Measurements from ENCODE around the gene EGFR. TPM values are rescaled to one million over a fixed set of nuclear protein-coding genes. Genes with fewer than 3 reads are reported as not detected.

EGFR gene
- total and polyA plus RNA-seq, 5 experiments from 2014 or later: not detected

GRCh38 chr7:55073976-55074528, 55.2 kb downstream of the EGFR start:
- Mint-ChIP-seq H3K9me3 (no peaks in the 10 kb centered on the region), H3K27me3 (peaks cover 0 to 9% (median 4%) of the 10 kb centered on the region in 5 donors), H3K36me3 (no peaks in the 10 kb centered on the region), H3K4me3 (peak overlapping the region in 3 of 10 donors; percentile 12 to 80 (median 49)), H3K27ac (peak overlapping the region in 2 of 10 donors; percentile 75 to 91), H3K4me1 (peaks cover 0 to 5% (median 0%) of the 10 kb centered on the region in 4 donors)
- ATAC-seq: no peak
- POLR2A ChIA-PET: no interaction called here
- peak in 1 of 10 donors; percentile 22 for DNase-seq

GRCh38 chr7:55075464-55076021, 56.7 kb downstream of the EGFR start:
- no peak overlapping the region for H3K27ac Mint-ChIP-seq
- H3K4me1 Mint-ChIP-seq: peaks cover 0 to 5% (median 0%) of the 10 kb centered on the region in 4 donors
- H3K36me3 Mint-ChIP-seq: no peaks in the 10 kb centered on the region
- no peaks in the 10 kb centered on the region for H3K9me3 Mint-ChIP-seq
- peaks cover 0 to 9% (median 2%) of the 10 kb centered on the region in 5 donors for H3K27me3 Mint-ChIP-seq
- no peak for ATAC-seq
- POLR2A ChIA-PET: no interaction called here
- H3K4me3 Mint-ChIP-seq: no peak overlapping the region
- no peak for DNase-seq

DNA sequence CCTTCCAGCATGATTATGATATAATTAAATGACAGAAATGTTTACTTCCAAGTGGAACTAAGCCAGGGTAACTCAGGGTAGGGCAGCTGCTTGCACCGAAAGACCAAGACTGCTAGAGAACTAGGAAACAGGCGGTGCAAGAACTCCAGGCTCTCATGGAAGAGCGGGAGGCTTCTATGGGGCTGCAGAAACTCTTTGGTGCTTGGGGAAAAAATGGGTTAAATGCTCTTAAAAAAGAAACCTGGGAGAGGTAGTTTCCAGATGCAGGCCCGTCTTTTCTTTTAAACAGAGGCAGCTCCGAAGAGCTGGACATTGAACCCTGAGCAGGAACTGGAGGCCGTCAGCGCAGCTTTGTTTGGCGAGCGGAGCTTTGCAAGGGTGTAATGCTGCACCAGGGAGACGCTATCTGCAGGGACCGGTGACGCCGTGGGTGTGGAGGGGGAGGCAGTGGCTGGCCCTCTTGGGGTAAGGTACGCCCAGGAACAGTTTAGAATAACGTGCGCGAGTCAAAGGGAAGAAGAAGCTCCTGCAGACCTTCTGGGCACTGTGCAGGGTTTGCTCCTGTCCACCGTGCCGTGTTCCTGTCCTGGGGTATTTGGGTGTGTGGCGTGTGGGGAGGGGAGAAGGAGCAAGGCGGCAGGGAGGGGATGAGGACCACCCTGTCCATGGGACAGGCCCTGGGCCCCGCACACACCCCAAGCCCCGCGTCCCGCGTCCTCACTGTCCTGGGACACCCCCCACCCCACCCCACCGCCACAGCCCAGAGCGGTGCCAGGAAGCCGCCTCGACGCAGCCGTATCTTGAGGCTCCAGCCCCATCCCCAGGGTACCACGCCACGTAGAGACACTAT, 59.0 kb downstream of the EGFR start:
- no peak for ATAC-seq

DNA sequence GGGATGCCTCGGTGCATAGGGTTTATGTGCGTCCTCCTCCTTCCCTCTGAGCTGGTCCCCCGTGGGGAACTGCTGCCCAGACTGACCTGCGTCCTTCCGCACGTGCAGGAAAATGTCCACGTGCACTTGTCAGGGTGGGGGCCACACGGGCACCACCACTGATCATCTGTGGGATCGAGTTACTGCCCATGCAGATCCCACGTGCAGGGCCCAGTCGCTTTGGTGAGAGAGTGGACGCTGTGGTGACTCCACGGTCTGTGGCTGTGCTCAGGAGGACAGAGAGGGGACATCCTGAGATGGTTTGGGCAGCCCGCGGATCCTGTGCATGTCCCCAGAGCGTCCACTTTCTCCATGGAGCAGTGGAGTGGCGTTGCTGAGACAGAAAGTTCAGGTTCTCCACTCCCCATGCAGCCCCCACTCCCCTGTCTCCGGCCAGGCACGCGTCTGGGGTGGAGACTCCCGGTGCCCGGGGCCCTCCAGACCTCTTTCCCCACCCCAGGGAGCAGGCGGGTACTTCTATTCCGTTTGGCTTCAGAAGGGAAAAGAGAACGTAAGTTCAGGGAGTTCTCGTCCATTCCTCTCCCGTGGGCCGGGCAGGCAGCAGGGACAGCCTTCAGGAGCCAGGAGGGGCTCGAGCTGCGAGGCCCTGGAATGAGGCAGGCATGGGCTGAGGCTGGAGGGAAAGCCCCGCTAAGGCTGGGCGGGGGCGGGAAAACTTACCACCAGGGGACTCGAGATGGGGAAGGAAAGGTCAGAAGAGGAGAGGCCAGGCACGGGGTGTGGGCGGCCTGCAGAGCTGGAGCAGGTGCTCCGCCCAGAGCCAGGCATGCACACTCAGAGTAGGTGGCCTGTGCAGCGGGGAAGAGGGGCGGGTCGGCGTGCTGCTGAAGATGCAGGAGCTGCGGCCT, 59.9 kb downstream of the EGFR start:
- H3K9me3 Mint-ChIP-seq: no peaks in the 10 kb centered on the region
- H3K4me3 Mint-ChIP-seq: no peak overlapping the region
- H3K36me3 Mint-ChIP-seq: no peaks in the 10 kb centered on the region
- POLR2A ChIA-PET: no interaction called here
- H3K27ac Mint-ChIP-seq: no peak overlapping the region
- H3K4me1 Mint-ChIP-seq: peaks cover 0 to 5% (median 0%) of the 10 kb centered on the region in 4 donors
- peaks cover 1 to 10% (median 5%) of the 10 kb centered on the region in 5 donors for H3K27me3 Mint-ChIP-seq
- DNase-seq: no peak
- ATAC-seq: no peak

More for the DNA sequence above, 59.0 kb downstream of the EGFR start:
- Mint-ChIP-seq H3K4me3 (no peak overlapping the region), H3K27me3 (peaks cover under 1 to 11% (median 3%) of the 10 kb centered on the region in 5 donors), H3K9me3 (no peaks in the 10 kb centered on the region), H3K36me3 (no peaks in the 10 kb centered on the region), H3K4me1 (peaks cover 0 to 5% (median 0%) of the 10 kb centered on the region in 4 donors), H3K27ac (no peak overlapping the region)
- DNase-seq: no peak
- POLR2A ChIA-PET: no interaction called here

- DNase-seq: no peak
- Mint-ChIP-seq H3K9me3 (no peaks in the 10 kb centered on the region), H3K36me3 (no peaks in the 10 kb centered on the region), H3K27me3 (peaks cover 5 to 18% (median 5%) of the 10 kb centered on the region in 5 donors), H3K4me3 (no peak overlapping the region), H3K27ac (no peak overlapping the region), H3K4me1 (no peaks in the 10 kb centered on the region)
- ATAC-seq: no peak
- POLR2A ChIA-PET: no interaction called here
Observed at GRCh38 chr7:55080000-55080623, 61.3 kb downstream of the EGFR start.

DNA sequence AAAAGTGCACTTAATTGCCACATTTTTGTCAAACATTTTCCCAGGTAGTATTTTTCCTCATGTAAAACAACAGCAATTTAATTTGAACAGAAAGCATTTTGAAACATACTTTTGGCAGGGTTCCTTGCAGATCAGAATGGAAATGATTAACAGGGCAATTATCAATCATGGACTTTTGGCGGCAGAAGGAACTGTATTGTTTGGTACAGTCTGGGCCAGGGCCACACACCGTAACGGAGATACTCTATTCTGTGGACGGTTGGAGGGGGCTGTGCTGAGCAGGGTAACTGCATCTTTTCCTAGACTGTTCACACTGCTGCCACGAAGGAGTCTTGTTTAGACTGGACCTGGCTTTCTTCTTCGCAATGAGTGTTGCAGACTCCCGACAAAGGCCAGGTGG, 62.3 kb downstream of the EGFR start:
- Mint-ChIP-seq H3K9me3 (no peaks in the 10 kb centered on the region), H3K27me3 (peaks cover 7 to 18% (median 9%) of the 10 kb centered on the region in 5 donors), H3K4me3 (no peak overlapping the region), H3K36me3 (no peaks in the 10 kb centered on the region), H3K27ac (no peak overlapping the region), H3K4me1 (peaks cover 0 to 2% (median 1%) of the 10 kb centered on the region in 4 donors)
- no peak for DNase-seq
- no peak for ATAC-seq
- POLR2A ChIA-PET: no interaction called here

GRCh38 chr7:55081472-55082227, 62.8 kb downstream of the EGFR start:
- Mint-ChIP-seq H3K9me3 (no peaks in the 10 kb centered on the region), H3K27me3 (peaks cover 7 to 18% (median 9%) of the 10 kb centered on the region in 5 donors), H3K4me1 (peaks cover 2 to 8% (median 4%) of the 10 kb centered on the region in 4 donors), H3K36me3 (no peaks in the 10 kb centered on the region), H3K4me3 (no peak overlapping the region), H3K27ac (no peak overlapping the region)
- ATAC-seq (no peak), DNase-seq (no peak)
- POLR2A ChIA-PET: no interaction called here

DNA sequence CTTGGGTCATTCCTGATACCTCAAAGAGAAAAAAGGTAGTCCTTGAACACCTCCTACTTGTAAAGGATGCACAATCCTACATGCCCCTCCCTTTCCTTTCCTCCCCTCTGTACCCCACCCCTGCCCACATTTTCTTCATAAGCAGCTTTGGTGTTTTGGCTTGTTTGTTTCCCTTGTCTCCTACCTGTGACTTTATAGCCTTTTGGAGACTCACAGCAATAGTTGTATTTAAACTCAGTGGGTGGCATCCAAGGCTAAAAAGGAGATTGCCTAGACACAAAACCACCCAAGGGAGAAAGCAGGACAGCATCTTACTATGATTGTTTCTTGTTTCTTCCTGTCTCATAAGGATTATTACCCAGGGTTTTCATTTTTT, 63.4 kb downstream of the EGFR start:
- H3K27ac Mint-ChIP-seq: no peak overlapping the region
- POLR2A ChIA-PET: no interaction called here
- peaks cover 5 to 14% (median 7%) of the 10 kb centered on the region in 4 donors for H3K4me1 Mint-ChIP-seq
- DNase-seq (no peak), ATAC-seq (no peak)
- no peak overlapping the region for H3K4me3 Mint-ChIP-seq
- H3K9me3 Mint-ChIP-seq: no peaks in the 10 kb centered on the region
- peaks cover 7 to 18% (median 10%) of the 10 kb centered on the region in 5 donors for H3K27me3 Mint-ChIP-seq
- H3K36me3 Mint-ChIP-seq: no peaks in the 10 kb centered on the region

- Mint-ChIP-seq H3K27me3 (peaks cover 7 to 18% (median 11%) of the 10 kb centered on the region in 5 donors), H3K4me3 (no peak overlapping the region), H3K36me3 (no peaks in the 10 kb centered on the region), H3K9me3 (no peaks in the 10 kb centered on the region), H3K27ac (no peak overlapping the region), H3K4me1 (peaks cover 5 to 24% (median 9%) of the 10 kb centered on the region in 4 donors)
- POLR2A ChIA-PET: no interaction called here
- no peak for ATAC-seq
- no peak for DNase-seq
Observed at GRCh38 chr7:55083206-55083605, 64.4 kb downstream of the EGFR start.

DNA sequence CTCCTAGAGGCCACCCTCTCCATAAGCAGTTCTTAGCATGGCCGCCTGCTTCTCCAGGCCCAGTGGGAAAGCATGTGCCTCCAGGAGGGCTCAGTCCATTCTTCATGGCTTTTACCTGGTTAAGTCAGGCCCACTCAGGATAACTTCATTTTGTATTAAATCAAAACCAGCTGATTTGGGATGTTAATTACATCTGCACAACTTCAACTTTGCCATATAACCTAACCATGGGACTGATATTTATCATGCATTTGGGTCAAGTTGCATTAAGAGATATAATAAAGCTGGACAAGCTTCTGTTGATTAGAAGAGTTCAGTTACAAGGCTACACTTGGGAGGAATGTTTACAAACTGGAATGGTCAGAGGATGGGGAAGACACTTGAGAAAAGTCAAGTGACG, 65.5 kb downstream of the EGFR start:
- Mint-ChIP-seq H3K27ac (no peak overlapping the region), H3K9me3 (no peaks in the 10 kb centered on the region), H3K36me3 (no peaks in the 10 kb centered on the region), H3K4me3 (no peak overlapping the region), H3K4me1 (peaks cover 5 to 24% (median 9%) of the 10 kb centered on the region in 4 donors), H3K27me3 (peaks cover 8 to 18% (median 11%) of the 10 kb centered on the region in 5 donors)
- ATAC-seq (no peak), DNase-seq (no peak)
- POLR2A ChIA-PET: no interaction called here

- Mint-ChIP-seq H3K9me3 (no peaks in the 10 kb centered on the region), H3K36me3 (no peaks in the 10 kb centered on the region), H3K4me3 (peak overlapping the region in 1 of 10 donors; percentile 51), H3K4me1 (peaks cover 5 to 24% (median 9%) of the 10 kb centered on the region in 4 donors), H3K27me3 (peaks cover 9 to 18% (median 13%) of the 10 kb centered on the region in 5 donors), H3K27ac (no peak overlapping the region)
- POLR2A ChIA-PET: no interaction called here
- DNase-seq (no peak), ATAC-seq (no peak)
Observed at GRCh38 chr7:55085511-55086412, 66.9 kb downstream of the EGFR start.

All from naive thymus-derived CD8-positive, alpha-beta T cell (primary cell).